Retinal pigment epithelial cell (primary cell): ENCODE data around the gene SP140.
A peak's percentile ranks its signal among the peaks of the same experiment; 100 is the strongest.
"Not testable (repeated sequence)": the region's sequence is repeated elsewhere in the genome, so short reads cannot be mapped to it uniquely, and the experiment has no call there.

Experiments
- DNase-seq: peaks from one replicate; pipeline ENCODE4 v3.0.0-alpha.2; 2010; ENCODE audit warnings: low read depth
- H3K4me3 ChIP-seq: 2 replicates; pipeline ENCODE4 v1.5.1; 2011; ENCODE audit warnings: mild to moderate bottlenecking, low read length, control low read depth, moderate library complexity
- TF ChIP-seq, protein P1 (sequence below): conservative IDR thresholded peaks from 2 replicates; pipeline ENCODE4 v1.5.1; 2011; ENCODE audit warnings: low read depth, low read length, control low read depth, inconsistent platforms

SP140 gene

GRCh38 chr2:230295192-230295591, 69.7 kb downstream of the SP140 start:
- TF ChIP-seq, protein P1, sequence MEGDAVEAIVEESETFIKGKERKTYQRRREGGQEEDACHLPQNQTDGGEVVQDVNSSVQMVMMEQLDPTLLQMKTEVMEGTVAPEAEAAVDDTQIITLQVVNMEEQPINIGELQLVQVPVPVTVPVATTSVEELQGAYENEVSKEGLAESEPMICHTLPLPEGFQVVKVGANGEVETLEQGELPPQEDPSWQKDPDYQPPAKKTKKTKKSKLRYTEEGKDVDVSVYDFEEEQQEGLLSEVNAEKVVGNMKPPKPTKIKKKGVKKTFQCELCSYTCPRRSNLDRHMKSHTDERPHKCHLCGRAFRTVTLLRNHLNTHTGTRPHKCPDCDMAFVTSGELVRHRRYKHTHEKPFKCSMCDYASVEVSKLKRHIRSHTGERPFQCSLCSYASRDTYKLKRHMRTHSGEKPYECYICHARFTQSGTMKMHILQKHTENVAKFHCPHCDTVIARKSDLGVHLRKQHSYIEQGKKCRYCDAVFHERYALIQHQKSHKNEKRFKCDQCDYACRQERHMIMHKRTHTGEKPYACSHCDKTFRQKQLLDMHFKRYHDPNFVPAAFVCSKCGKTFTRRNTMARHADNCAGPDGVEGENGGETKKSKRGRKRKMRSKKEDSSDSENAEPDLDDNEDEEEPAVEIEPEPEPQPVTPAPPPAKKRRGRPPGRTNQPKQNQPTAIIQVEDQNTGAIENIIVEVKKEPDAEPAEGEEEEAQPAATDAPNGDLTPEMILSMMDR: no peak
- no peak overlapping the region for H3K4me3 ChIP-seq
- DNase-seq: no peak

DNA sequence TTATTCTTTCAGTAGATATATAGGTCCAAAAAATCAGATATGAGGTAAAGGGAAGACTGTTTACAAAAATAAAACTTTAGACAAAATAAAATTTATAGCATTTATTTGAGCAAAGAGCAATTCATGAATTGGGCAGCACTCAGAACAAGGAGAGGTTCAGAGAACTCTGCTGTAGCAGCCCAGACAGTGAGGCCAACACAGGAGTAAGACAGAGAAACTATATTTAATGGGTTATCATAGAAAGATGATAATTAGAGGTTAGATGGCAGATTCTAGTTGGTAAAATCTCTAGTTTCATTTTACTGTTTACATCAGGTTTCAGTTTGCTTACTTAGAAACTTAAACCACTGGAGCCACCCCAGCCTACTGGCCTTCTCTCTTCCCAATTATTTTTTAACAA, 71.4 kb downstream of the SP140 start:
- no peak overlapping the region for H3K4me3 ChIP-seq
- no peak for DNase-seq
- TF ChIP-seq, protein P1: no peak

- DNase-seq: peak; percentile 2
- TF ChIP-seq, protein P1: no peak
- no peak overlapping the region for H3K4me3 ChIP-seq
Observed at GRCh38 chr2:230299618-230300017, 74.1 kb downstream of the SP140 start.

GRCh38 chr2:230305416-230306275, 80.1 kb downstream of the SP140 start:
- H3K4me3 ChIP-seq: no peak overlapping the region
- TF ChIP-seq, protein P1: no peak
- DNase-seq: no peak

DNA sequence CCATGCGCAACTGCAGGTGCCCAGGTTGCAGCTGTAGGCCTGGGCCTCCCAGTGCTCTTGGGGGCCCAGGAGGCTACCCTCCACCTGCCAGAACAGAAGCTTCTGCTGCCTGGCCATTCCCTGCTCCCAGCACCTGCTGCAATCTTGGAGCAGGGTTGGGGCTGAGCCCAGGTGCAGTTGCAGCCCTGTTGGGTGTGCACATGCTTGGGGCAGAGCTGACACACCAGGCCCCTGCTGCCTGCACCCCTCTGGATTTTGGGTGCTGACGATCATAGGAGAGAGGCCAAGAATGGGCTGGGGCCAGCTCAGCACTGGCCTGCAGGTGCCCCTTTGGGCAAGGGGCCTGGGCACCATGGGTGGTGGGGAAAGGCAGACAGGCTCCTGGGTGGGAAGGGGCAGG, 80.9 kb downstream of the SP140 start:
- no peak overlapping the region for H3K4me3 ChIP-seq
- TF ChIP-seq, protein P1: no peak
- DNase-seq: no peak

DNA sequence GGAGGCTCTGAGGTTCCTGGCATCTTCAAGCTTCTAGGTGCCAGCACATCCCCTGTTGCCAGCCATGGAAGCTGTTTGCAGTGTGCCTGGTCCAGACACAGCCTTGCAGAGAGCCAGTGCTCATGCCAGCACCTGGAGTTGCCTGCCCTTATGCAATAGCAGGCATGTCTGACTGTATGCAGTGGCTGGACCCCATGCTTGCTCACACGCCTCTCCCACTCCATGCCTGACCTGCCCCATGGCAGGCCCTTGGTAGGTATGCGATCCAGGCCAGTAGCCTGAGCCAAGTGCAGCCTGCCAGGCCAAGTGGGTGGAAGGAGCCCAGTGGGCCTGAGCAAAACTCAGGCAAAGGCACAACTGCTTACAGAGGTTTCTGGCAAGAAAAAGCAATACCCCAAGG, 81.9 kb downstream of the SP140 start:
- no peak for DNase-seq
- H3K4me3 ChIP-seq: no peak overlapping the region
- TF ChIP-seq, protein P1: no peak

DNA sequence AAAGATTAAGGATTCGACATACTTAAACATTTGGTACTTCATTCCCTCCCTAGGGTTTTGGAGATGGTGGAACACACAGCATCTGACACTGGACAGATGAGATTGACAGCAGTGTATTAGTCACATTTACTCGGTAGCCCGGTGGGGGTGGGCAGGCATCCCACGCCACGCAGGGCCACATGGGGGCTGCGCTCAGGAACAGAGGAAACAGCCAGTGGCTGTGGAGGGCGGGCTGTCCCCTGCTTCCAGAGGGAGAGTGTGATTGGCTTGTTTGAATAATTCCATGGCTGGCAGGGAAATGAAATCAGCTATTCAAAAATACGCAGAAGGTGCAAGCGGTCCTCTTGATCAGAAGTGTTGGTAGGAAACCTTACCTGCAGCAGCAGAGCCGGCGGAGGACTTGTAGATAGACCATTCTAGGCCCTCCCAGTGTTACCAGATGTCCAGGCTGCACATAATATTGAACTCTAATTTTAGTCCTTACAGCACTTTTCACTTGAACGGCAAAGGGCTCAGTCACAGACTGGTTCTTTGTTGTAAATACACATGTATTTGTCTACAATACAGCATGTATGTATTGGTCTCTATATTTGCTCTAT, 83.0 kb downstream of the SP140 start:
- H3K4me3 ChIP-seq: no peak overlapping the region
- no peak for DNase-seq
- TF ChIP-seq, protein P1: no peak

- DNase-seq, H3K4me3 ChIP-seq: not testable (repeated sequence)
Observed at GRCh38 chr2:230310792-230311191, 85.3 kb downstream of the SP140 start.

DNA sequence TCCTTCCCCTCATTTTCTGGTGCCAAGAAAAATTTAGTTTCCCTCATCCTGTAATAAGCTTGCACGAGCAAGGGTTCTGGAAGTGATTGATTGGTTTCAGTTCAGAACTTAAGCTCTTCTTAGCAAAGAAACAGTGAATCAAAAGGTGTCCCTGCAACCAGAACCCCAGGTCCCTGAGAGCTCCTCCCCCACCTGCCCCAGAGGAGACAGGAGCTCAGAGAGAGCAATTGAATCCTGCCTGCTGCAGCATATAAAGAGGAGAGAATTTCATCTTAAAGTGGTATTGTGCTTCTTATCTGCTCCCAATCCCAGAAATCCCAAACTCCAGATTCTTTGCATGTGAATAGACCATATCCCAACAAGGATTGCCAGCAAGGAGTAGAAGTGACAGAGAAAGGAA, 86.1 kb downstream of the SP140 start:
- not testable (repeated sequence) for H3K4me3 ChIP-seq, DNase-seq
